ENCODE data around the gene AMH. TPM values are rescaled to one million over a fixed set of nuclear protein-coding genes. Genes with fewer than 3 reads are reported as not detected.

AMH gene
- total RNA-seq, 1 donor from 2014 or later, result 0.82 TPM

DNA sequence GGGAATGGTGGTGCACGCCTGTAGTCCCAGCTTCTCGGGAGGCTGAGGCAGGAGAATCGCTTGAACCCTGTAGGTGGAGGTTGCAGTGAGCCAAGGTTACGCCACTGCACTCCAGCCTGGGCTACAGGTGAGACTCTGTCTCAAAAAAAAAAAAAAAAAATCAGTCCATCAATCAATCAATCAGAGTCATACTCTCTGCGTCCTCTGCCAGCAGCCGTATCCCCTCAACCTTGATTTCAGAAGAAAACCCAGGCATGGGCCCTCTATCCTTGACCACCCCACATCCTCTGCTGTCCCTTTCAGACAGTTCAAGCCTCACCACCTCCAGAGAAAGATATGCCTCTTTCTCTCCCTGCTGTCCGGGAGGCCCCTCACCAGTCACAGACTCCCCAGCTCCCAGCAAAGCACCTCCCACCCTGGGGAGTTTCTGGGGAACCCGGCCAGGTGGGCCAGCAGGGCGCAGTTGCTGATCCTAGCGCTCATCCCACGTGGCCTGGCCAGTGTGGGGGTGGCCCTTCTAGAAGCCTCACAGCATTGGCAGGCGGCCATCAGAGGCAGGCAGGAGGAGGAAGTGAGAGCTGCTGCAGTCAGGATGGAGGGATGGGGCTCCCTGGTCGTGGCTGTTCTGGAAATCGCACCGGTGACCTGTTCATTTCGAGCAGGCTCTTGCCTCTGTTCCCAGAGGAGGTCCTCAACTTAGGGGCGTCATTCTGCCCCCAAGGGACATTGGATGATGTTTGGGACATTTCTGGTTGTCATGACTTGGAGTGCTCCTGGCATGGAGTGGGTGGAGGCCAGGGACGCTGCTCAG, 17.3 kb downstream of the AMH start:
- FAIRE-seq, result no peak
- DNase-seq (ENCODE audit: low spot score in 2 of 2), result no peak

- FAIRE-seq, result no peak
- DNase-seq (ENCODE audit: low spot score in 2 of 2), result no peak
Measured at GRCh38 chr19:2268480-2268830, 19.3 kb downstream of the AMH start.

- DNase-seq (ENCODE audit: low spot score in 2 of 2) (no peak), FAIRE-seq (no peak)
Measured at GRCh38 chr19:2268861-2269243, 19.7 kb downstream of the AMH start.

DNA sequence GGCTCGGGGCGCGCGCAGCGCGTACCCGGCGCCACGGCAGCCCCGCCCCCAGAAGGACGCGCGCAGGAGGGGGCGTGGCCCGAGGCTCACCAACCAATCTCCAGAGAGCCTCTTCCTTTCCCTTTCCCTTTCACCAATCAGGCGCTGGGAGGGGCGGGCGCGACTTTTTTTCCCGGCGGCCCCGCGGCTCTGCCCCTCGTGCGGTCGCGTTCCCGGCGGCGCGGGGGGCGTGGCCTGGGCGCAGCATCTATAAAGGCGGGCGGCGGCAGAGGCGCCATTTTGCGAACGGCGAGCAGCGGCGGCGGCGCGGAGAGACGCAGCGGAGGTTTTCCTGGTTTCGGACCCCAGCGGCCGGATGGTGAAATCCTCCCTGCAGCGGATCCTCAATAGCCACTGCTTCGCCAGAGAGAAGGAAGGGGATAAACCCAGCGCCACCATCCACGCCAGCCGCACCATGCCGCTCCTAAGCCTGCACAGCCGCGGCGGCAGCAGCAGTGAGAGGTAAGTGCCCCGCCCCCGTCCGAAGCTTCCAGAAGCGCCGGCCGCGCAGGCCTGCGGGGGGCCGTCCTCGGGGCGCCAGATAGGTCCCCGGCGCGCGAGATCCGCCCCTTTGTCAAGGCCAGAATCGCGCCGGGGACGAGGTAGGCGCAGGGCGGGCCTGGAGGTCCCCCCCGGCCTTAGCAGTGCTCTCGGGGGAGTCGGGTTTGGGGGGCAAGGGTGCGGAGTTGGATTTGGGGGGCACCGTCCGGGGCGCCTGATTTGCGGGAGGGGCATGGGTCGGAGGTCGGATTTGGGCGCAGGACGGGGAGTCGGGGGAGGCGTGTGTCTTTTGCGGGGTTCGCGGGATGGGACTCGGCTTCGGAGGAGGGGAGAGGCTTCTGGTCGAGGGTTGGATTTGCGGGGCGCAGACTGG, 20.4 kb downstream of the AMH start:
- FAIRE-seq (no peak), DNase-seq (ENCODE audit: low spot score in 2 of 2) (peak; percentile 100)

DNA sequence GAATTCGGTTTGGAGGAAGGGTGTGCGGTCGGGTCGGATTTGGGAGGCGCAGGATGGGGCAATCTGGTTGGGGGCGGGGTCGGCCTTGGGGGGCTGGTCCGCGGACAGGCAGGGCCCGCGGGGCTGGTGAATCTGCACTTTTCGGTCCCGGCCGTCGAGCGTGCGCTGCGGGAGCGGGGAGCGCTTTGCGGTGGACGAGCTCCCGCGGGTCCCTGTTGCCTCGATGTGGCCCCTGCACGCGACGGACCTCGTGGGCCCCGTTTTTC, 21.0 kb downstream of the AMH start:
- FAIRE-seq, result no peak
- DNase-seq (ENCODE audit: low spot score in 2 of 2), result peak in 1 of 2 donors; percentile 61

GRCh38 chr19:2270423-2271233, 21.5 kb downstream of the AMH start:
- no peak for FAIRE-seq
- DNase-seq (ENCODE audit: low spot score in 2 of 2), result peak; percentile 86 to 87

GRCh38 chr19:2271234-2272103, 22.3 kb downstream of the AMH start:
- FAIRE-seq (no peak), DNase-seq (ENCODE audit: low spot score in 2 of 2) (no peak)

GRCh38 chr19:2273356-2274184, 24.4 kb downstream of the AMH start:
- FAIRE-seq, result no peak
- DNase-seq (ENCODE audit: low spot score in 2 of 2), result peak; percentile 83 to 85

GRCh38 chr19:2274185-2274711, 25.1 kb downstream of the AMH start:
- DNase-seq (ENCODE audit: low spot score in 2 of 2) (no peak), FAIRE-seq (no peak)

GRCh38 chr19:2274931-2275535, 25.9 kb downstream of the AMH start:
- FAIRE-seq (no peak), DNase-seq (ENCODE audit: low spot score in 2 of 2) (peak; percentile 82 to 85)

DNA sequence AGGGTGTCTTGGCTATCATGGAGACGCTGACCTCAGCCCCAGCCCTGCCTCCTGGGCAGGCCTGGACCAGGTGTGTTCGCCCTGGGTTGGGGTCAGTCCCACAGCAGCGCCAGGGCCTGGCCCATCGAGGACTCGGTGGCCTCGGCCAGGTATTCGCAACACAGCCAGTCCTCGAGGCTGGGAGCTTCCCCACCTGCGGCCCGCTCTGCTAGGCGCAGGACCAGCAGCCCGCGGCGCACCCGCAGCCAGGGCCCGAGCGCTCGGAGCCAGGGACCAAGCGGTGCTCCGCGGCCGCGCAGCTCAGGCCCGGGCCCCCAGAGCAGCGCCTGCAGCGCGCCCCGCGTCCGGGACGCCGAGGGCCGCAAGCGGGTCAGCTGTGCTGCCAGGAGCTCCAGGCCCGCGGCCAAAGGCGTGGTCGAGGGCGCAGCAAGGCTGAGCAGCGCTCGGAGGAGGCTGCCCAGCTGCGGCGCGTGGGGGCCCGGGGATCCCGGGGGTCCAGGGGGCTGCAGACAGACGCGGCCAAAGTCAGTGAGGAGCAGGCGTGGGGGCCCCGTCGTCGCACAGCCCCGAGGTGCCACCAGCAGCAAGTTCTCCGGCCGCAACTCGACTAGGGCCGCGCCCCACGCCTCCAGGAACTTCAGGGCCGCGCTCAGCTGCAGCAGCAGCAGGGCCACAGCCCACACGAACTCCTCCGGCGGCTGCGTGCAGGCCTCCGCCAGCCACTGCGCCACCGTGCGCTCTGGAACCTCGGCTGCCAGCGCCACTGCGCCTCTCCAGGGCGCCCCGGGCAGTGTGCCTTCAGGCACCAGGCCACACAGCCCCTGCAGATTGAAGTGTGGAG, 26.7 kb downstream of the AMH start:
- FAIRE-seq (no peak), DNase-seq (ENCODE audit: low spot score in 2 of 2) (no peak)

GRCh38 chr19:2276429-2276986, 27.4 kb downstream of the AMH start:
- no peak for FAIRE-seq
- no peak for DNase-seq (ENCODE audit: low spot score in 2 of 2)

DNA sequence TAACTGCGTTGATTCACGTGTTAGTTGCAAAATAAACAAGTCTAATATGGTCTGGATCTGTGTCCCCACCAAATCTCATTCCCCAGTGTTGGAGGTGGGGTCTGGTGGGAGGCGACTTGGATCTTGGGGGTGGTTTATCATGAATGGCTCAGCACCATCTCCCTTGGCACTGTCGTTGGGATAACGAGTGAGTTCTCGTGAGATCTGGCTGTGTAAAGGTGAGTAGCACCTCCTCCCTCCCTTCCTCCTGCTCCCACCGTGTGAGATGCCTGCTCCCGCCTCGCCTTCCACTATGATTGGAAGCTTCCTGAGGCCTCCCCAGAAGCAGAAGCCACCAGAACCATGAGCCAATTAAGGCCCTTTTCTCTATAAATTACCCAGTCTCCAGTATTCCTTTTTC, 28.0 kb downstream of the AMH start:
- no peak for FAIRE-seq
- no peak for DNase-seq (ENCODE audit: low spot score in 2 of 2)

GRCh38 chr19:2278459-2279158, 29.5 kb downstream of the AMH start:
- FAIRE-seq (no peak), DNase-seq (ENCODE audit: low spot score in 2 of 2) (no peak)

- no peak for DNase-seq (ENCODE audit: low spot score in 2 of 2)
- no peak for FAIRE-seq
Measured at GRCh38 chr19:2280633-2281264, 31.6 kb downstream of the AMH start.
